ENCODE results near the gene NDUFAF2. TPM values are rescaled to one million over a fixed set of nuclear protein-coding genes. Genes with fewer than 3 reads are reported as not detected.

Gene NDUFAF2
- total and polyA plus RNA-seq, 2 experiments from 2014 or later: 31.6 to 155 TPM

DNA sequence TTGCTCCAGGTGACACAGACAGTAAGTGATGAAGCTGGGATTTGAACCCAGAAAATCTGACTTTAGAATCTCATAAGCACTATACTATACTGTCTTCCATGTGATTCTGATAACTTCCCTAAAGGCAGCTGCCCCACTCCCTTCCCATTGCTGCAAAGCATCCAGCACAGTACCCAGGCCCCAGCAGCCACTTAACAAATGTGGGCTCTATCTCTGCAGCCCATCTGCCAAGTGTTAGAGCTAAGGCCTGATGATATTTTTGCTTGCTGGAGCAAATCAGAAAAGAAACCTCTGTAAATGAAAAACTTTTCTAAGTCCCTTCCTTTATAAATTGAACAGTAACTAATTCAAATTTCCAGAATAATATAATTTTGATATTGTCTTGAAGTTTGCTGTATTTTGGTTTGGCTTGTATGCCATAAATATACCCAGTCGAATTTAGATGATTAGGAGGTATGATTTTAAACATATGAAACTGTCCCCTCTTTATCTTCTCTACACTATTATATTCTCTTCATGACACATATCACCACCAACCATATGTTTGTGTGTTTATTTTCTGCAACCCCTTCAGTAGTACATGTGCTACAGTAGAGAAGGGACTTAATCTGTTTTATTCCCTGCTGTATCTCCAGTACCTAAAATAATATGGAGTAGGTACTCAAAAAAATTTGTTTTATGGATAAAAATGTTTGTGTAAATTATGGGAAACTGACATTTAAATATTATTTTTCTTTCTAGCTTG lies 153.4 kb downstream of the NDUFAF2 start (continued):
- TF ChIP-seq ETS1 (IDR thresholded peaks at IDR 0.05) (no peak), NANOG (IDR thresholded peaks at IDR 0.05; ENCODE audit: borderline replicate concordance) (no peak), EZH2 (IDR thresholded peaks at IDR 0.05; ENCODE audit: low read depth, unreplicated experiment) (no peak), ZNF114 (CRISPR knock-in tag; IDR thresholded peaks at IDR 0.05) (no peak)
- TF ChIP-seq, protein P1, sequence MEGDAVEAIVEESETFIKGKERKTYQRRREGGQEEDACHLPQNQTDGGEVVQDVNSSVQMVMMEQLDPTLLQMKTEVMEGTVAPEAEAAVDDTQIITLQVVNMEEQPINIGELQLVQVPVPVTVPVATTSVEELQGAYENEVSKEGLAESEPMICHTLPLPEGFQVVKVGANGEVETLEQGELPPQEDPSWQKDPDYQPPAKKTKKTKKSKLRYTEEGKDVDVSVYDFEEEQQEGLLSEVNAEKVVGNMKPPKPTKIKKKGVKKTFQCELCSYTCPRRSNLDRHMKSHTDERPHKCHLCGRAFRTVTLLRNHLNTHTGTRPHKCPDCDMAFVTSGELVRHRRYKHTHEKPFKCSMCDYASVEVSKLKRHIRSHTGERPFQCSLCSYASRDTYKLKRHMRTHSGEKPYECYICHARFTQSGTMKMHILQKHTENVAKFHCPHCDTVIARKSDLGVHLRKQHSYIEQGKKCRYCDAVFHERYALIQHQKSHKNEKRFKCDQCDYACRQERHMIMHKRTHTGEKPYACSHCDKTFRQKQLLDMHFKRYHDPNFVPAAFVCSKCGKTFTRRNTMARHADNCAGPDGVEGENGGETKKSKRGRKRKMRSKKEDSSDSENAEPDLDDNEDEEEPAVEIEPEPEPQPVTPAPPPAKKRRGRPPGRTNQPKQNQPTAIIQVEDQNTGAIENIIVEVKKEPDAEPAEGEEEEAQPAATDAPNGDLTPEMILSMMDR (conservative IDR thresholded peaks at IDR 0.05; ENCODE audit: low read depth in 2 of 2): no peak

DNA sequence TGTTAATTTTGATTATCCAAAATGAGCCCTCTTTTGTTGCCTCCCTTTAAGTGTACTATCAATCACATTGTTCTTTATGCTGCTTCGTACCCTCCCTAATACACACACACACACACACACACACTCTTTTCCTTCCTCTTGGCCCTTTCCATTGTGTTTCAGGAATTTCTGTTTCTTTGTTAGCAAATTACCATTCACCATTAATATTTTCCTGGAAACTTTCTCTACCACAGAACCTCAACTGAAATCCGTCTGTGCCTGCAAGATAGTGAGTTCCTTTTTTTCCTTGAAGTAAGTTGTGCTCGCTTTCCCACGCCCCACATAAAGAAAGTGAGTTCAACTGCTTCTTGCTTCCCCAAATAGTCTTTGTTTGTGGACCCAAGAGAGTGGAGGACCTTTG lies 155.4 kb downstream of the NDUFAF2 start:
- no peak for TF ChIP-seq POLR2AphosphoS5 (IDR thresholded peaks at IDR 0.05; ENCODE audit: low read depth)
- no peak for TF ChIP-seq JUNB (IDR thresholded peaks at IDR 0.05; ENCODE audit: unreplicated experiment)
- TF ChIP-seq EZH2 (IDR thresholded peaks at IDR 0.05; ENCODE audit: low read depth, unreplicated experiment): no peak
- no peak for TF ChIP-seq EZH2phosphoT487 (IDR thresholded peaks at IDR 0.05; ENCODE audit: unreplicated experiment)
- TF ChIP-seq NANOG (IDR thresholded peaks at IDR 0.05; ENCODE audit: borderline replicate concordance): no peak
- H3K36me3 ChIP-seq (ENCODE audit: insufficient read depth): no peaks in the 10 kb centered on the region
- no peak overlapping the region for H3K4me3 ChIP-seq
- no peaks in the 10 kb centered on the region for H3K79me2 ChIP-seq (replicated peaks; ENCODE audit: insufficient read depth)
- Mint-ChIP-seq H3K27ac (no peak overlapping the region), H3K4me1 (no peaks in the 10 kb centered on the region), H3K36me3 (ENCODE audit: low read depth) (peaks cover 27% of the 10 kb centered on the region; the same call in 2 of the 3 replicates), H3K27me3 (ENCODE audit: insufficient read depth, low read depth, poor library complexity) (no peaks in the 10 kb centered on the region), H3K9me3 (no peaks in the 10 kb centered on the region; the same call in 1 of the 3 replicates), H3K4me3 (no peak overlapping the region)
- 0 out of 2 replicates have a peak, but pooled peaks cover 3% of the 10 kb centered on the region for H3K9me2 ChIP-seq (ENCODE audit: insufficient read depth)
- H3K27ac ChIP-seq (ENCODE audit: low read depth): no peak overlapping the region
- DNase-seq (ENCODE audit: low spot score): no peak
- no peaks in the 10 kb centered on the region for H3K4me1 ChIP-seq (ENCODE audit: insufficient read depth)
- H4K20me1 ChIP-seq (replicated peaks; ENCODE audit: insufficient read depth): no peaks in the 10 kb centered on the region; the same call in 1 of the 2 replicates
- no peak overlapping the region for H2AFZ ChIP-seq
- H3F3A ChIP-seq (replicated peaks; ENCODE audit: low read depth): no peaks in the 10 kb centered on the region
- no peak overlapping the region for H3K4me2 ChIP-seq
- no peak for ATAC-seq
- H3K27me3 ChIP-seq (ENCODE audit: insufficient read depth): no peaks in the 10 kb centered on the region

- no peak overlapping the region for H3K4me3 Mint-ChIP-seq
- TF ChIP-seq EZH2 (IDR thresholded peaks at IDR 0.05; ENCODE audit: low read depth, unreplicated experiment) (no peak), ZNF114 (CRISPR knock-in tag; IDR thresholded peaks at IDR 0.05) (no peak), STAT1 (IDR thresholded peaks at IDR 0.05; ENCODE audit: unreplicated experiment) (no peak), NANOG (IDR thresholded peaks at IDR 0.05; ENCODE audit: borderline replicate concordance) (no peak), JUNB (IDR thresholded peaks at IDR 0.05; ENCODE audit: unreplicated experiment) (no peak), CREB1 (CRISPR knock-in tag; IDR thresholded peaks at IDR 0.05; ENCODE audit: low read depth) (no peak), ZNF331 (CRISPR knock-in tag; IDR thresholded peaks at IDR 0.05; ENCODE audit: low read depth) (no peak), EZH2phosphoT487 (IDR thresholded peaks at IDR 0.05; ENCODE audit: unreplicated experiment) (no peak)
- TF ChIP-seq, protein P1 (conservative IDR thresholded peaks at IDR 0.05; ENCODE audit: low read depth in 2 of 2): no peak
Observed at GRCh38 chr5:61114441-61114840, 169.4 kb downstream of the NDUFAF2 start.

More at GRCh38 chr5:61114441-61114840, 169.4 kb downstream of the NDUFAF2 start:
- no peaks in the 10 kb centered on the region for H3K36me3 ChIP-seq (ENCODE audit: insufficient read depth)
- no peaks in the 10 kb centered on the region for H3K79me2 ChIP-seq (replicated peaks; ENCODE audit: insufficient read depth)
- no peaks in the 10 kb centered on the region for H3F3A ChIP-seq (replicated peaks; ENCODE audit: low read depth)
- no peak overlapping the region for H3K4me2 ChIP-seq
- DNase-seq (ENCODE audit: low spot score) (no peak), ATAC-seq (no peak)
- H3K27ac ChIP-seq (ENCODE audit: low read depth): no peak overlapping the region
- H3K27me3 ChIP-seq (ENCODE audit: insufficient read depth): no peaks in the 10 kb centered on the region
- H3K4me1 ChIP-seq (ENCODE audit: insufficient read depth): no peaks in the 10 kb centered on the region
- Mint-ChIP-seq H3K27me3 (ENCODE audit: insufficient read depth, low read depth, poor library complexity) (no peaks in the 10 kb centered on the region), H3K9me3 (peaks cover 4% of the 10 kb centered on the region; the same call in 1 of the 3 replicates), H3K4me1 (no peaks in the 10 kb centered on the region), H3K27ac (no peak overlapping the region), H3K36me3 (ENCODE audit: low read depth) (peaks cover 6% of the 10 kb centered on the region; the same call in 2 of the 3 replicates)
- H4K20me1 ChIP-seq (replicated peaks; ENCODE audit: insufficient read depth): no peaks in the 10 kb centered on the region
- H3K4me3 ChIP-seq: no peak overlapping the region
- no peak overlapping the region for H2AFZ ChIP-seq
- no peaks in the 10 kb centered on the region; the same call in 1 of the 2 replicates for H3K9me2 ChIP-seq (ENCODE audit: insufficient read depth)

Data from GM23338 (cell line).